ENCODE results near the gene SEMA4B. TPM values are rescaled to one million over a fixed set of nuclear protein-coding genes. Genes with fewer than 3 reads are reported as not detected.
A peak's percentile ranks its signal among the peaks of the same experiment; 100 is the strongest.

SEMA4B gene
- total and polyA plus RNA-seq, 2 donors (not counting 1 experiment from before 2014, with no cell fraction given), result 285 to 336 TPM

DNA sequence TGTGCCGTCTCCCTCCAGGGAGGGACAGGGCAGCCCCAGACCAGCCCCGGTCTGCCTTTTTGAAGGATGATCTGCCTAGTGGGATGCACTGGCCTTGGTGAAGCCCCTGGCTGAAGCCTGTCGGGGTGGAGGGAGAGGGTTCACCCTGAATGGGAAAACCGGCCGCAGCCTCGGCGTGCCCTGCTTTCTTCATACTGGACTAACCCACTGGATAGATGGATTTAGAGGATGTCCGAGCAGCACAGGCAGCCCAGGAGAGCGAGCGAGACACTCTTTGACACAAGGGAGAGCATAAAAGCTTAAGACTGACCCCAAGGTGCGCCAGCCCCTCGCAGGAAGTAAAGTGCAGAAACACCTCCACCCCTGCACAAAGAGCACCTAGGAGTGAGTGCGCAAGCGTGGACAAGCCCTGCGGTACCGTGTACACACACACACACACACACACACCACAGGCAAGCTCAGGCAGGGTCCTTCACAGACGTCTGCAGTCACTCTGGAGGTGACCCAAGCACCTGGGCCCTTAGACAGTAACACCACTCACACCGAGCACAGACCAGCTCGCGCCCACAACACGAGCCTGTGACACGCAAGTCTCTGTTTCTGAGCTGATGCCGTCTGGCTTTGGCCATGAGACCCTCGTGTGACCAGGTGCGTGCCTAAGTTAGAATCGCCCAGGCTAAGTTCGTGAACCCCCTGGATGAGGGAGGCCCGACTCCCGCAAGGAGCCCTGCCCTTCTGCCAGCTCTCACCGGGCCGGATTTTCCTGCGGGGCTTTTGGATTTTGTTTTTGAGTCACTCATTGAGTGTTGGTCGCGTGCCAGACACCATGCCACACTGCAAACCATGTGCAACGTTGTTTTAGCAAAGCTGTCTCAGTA, 11.3 kb downstream of the SEMA4B start:
- H3K27ac Mint-ChIP-seq, result peak overlapping the region; percentile 90
- Histone ChIP-seq H3K4me2 (replicated peaks; ENCODE audit: low read depth, low read length, poor library complexity, severe bottlenecking) (peak overlapping the region; percentile 65), H4K20me1 (ENCODE audit: control insufficient read depth, insufficient read depth, low read length, poor library complexity, severe bottlenecking) (peaks cover 41% of the 10 kb centered on the region), H3K79me2 (ENCODE audit: control insufficient read depth, insufficient read depth, low read length) (peaks cover 92% of the 10 kb centered on the region), H3K27ac (ENCODE audit: low read length in 2 of 2) (peak overlapping the region; percentile 80 to 86), H2AFZ (ENCODE audit: insufficient read depth, low read depth, low read length, poor library complexity, severe bottlenecking) (no peak overlapping the region), H3K9ac (ENCODE audit: low read length) (peak overlapping the region; percentile 35), H3K4me3 (ENCODE audit: control extremely low read depth in 1 of 5, extremely low read depth in 1 of 5, insufficient read depth in 1 of 5, low read depth in 2 of 5, low read length in 4 of 5) (peak overlapping the region in 1 of 5 experiments; percentile 39), H3K9me3 (ENCODE audit: control extremely low read depth in 1 of 3, control insufficient read depth in 2 of 3, insufficient read depth in 1 of 3, low read length in 2 of 3) (peaks cover 0 to 4% (median 0%) of the 10 kb centered on the region in 3 donors), H3K36me3 (replicated peaks in 1 of 2; ENCODE audit: control extremely low read depth in 1 of 2, control insufficient read depth in 1 of 2, extremely low read depth in 1 of 2, insufficient read depth in 2 of 2, low read length in 1 of 2) (peaks cover under 1 to 57% of the 10 kb centered on the region in 2 experiments), H3K27me3 (replicated peaks in 1 of 4; ENCODE audit: control extremely low read depth in 1 of 4, control insufficient read depth in 3 of 4, insufficient read depth in 4 of 4, low read length in 3 of 4) (no peaks in the 10 kb centered on the region), H3K4me1 (ENCODE audit: control insufficient read depth in 2 of 2, insufficient read depth in 2 of 2, low read length in 2 of 2) (peaks cover 92 to 100% of the 10 kb centered on the region in 2 donors)
- 92% methylated on average over 31 of the region's 35 CpGs for WGBS (ENCODE audit: insufficient coverage)
- H3K4me1 Mint-ChIP-seq, result peaks cover 93% of the 10 kb centered on the region
- peak overlapping the region; percentile 76 for H3K4me3 Mint-ChIP-seq
- POLR2A ChIA-PET, result interaction anchor here (1.5 to 9.0 kb wide), 4 partner anchors 11 to 27 kb away, joined by 7 to 163 read pairs (median 40); partner anchors contain the start of genes CIB1, GDPGP1 and SEMA4B
- no peak for DNase-seq
- intact Hi-C loops (cut with micrococcal nuclease), result loop anchor here (1.0 to 10.0 kb wide), 3 partner anchors 11 to 452 kb away; partner anchors contain the start of genes AP3S2 and SEMA4B
- H3K9me3 Mint-ChIP-seq (ENCODE audit: insufficient read depth), result no peaks in the 10 kb centered on the region
- CTCF ChIA-PET, result interaction anchor here (0.8 to 12.6 kb wide), 4 partner anchors 10 to 51 kb away, joined by 3 to 274 read pairs (median 98); partner anchors contain the start of genes CIB1, GDPGP1 and SEMA4B
- TF ChIP-seq, protein P1, sequence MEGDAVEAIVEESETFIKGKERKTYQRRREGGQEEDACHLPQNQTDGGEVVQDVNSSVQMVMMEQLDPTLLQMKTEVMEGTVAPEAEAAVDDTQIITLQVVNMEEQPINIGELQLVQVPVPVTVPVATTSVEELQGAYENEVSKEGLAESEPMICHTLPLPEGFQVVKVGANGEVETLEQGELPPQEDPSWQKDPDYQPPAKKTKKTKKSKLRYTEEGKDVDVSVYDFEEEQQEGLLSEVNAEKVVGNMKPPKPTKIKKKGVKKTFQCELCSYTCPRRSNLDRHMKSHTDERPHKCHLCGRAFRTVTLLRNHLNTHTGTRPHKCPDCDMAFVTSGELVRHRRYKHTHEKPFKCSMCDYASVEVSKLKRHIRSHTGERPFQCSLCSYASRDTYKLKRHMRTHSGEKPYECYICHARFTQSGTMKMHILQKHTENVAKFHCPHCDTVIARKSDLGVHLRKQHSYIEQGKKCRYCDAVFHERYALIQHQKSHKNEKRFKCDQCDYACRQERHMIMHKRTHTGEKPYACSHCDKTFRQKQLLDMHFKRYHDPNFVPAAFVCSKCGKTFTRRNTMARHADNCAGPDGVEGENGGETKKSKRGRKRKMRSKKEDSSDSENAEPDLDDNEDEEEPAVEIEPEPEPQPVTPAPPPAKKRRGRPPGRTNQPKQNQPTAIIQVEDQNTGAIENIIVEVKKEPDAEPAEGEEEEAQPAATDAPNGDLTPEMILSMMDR (IDR thresholded peaks at IDR 0.05), result no peak
- TF ChIP-seq EZH2 (IDR thresholded peaks at IDR 0.05; ENCODE audit: borderline replicate concordance, insufficient read depth, low read depth, low read length, poor library complexity, severe bottlenecking), result no peak
- H3K27me3 Mint-ChIP-seq, result no peaks in the 10 kb centered on the region
- ATAC-seq (ENCODE audit: low read depth), result no peak
